ENCODE data around the gene CLEC18A. TPM values are rescaled to one million over a fixed set of nuclear protein-coding genes. Genes with fewer than 3 reads are reported as not detected.
A peak's percentile ranks its signal among the peaks of the same experiment; 100 is the strongest.
"Not testable (repeated sequence)": the region's sequence is repeated elsewhere in the genome, so short reads cannot be mapped to it uniquely, and the experiment has no call there.

CLEC18A gene
- total RNA-seq, 1 donor from 2014 or later = 4.5 TPM

- not testable (repeated sequence) for H3K9me3 Mint-ChIP-seq (ENCODE audit: low read depth); DNase-seq (ENCODE audit: low spot score); H3K4me3 Mint-ChIP-seq (ENCODE audit: unreplicated experiment); H3K4me1 Mint-ChIP-seq (ENCODE audit: low read depth); H3K27me3 Mint-ChIP-seq (ENCODE audit: low read depth); H3K27ac Mint-ChIP-seq (ENCODE audit: unreplicated experiment); H3K36me3 Mint-ChIP-seq (ENCODE audit: low read depth)
Measured at GRCh38 chr16:69963312-69963711, 12.2 kb downstream of the CLEC18A start.

DNA sequence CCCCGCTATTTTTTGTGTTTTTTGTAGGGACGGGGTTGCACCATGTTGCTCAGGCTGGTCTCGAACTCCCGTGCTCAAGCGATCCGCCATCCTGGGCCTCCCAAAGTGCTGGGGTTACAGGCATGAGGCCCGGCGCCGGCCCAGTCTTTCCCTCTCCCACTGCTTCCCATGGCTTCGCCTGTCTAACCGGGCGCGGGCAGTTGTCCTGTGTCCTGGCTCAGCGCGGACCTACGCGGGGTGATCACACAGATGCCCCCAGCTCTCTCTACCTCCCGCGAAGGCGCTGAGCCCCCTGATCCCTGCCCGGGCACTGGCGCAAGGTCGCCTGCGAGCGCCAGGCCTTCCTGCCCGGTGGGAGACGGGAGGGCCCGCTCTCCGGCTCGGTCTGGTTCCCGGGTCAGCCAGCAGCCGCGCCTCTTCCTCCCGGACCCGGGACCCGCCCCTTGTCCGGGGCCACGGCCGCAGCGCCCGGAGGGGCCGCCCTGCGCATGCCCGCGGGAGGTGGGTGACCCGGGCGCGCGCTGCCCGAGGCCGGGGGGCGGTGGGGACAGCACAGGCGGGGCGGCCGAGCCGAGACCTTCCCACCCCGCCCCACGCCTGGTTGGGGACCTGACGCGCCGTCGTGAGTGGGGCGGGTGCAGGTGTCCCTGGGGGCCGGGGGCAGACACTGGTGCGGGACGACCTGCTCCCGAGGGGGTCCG, 14.0 kb downstream of the CLEC18A start:
- H3K9me3 Mint-ChIP-seq (ENCODE audit: low read depth); H3K36me3 Mint-ChIP-seq (ENCODE audit: low read depth); H3K27me3 Mint-ChIP-seq (ENCODE audit: low read depth); H3K4me1 Mint-ChIP-seq (ENCODE audit: low read depth); DNase-seq (ENCODE audit: low spot score); H3K27ac Mint-ChIP-seq (ENCODE audit: unreplicated experiment); H3K4me3 Mint-ChIP-seq (ENCODE audit: unreplicated experiment): not testable (repeated sequence)

GRCh38 chr16:69965661-69966054, 14.5 kb downstream of the CLEC18A start:
- not testable (repeated sequence) for H3K4me3 Mint-ChIP-seq (ENCODE audit: unreplicated experiment); H3K9me3 Mint-ChIP-seq (ENCODE audit: low read depth); DNase-seq (ENCODE audit: low spot score); H3K27me3 Mint-ChIP-seq (ENCODE audit: low read depth); H3K4me1 Mint-ChIP-seq (ENCODE audit: low read depth); H3K36me3 Mint-ChIP-seq (ENCODE audit: low read depth); H3K27ac Mint-ChIP-seq (ENCODE audit: unreplicated experiment)

DNA sequence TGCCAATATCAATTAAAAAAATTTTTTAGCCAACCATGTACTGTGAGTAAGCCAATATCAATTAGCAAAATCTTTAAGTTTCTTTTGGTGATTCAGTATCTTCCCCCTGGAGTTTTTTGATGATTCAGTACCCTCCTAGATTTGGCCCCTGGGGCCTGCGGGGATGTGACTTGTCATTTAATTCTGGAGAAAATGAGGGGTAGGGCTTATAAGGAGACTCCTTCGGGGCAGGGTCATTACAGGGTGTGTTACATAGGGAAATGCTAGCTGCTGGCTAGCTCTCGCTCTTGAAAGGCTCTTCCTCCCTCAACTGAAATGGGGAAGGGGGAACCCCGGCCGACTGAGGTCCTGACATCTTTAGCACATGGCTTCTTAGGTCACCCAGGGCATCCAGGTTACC, 16.6 kb downstream of the CLEC18A start:
- not testable (repeated sequence) for H3K4me1 Mint-ChIP-seq (ENCODE audit: low read depth)

GRCh38 chr16:69968125-69968524, 17.0 kb downstream of the CLEC18A start:
- not testable (repeated sequence) for H3K9me3 Mint-ChIP-seq (ENCODE audit: low read depth); H3K36me3 Mint-ChIP-seq (ENCODE audit: low read depth); H3K4me3 Mint-ChIP-seq (ENCODE audit: unreplicated experiment); DNase-seq (ENCODE audit: low spot score); H3K27ac Mint-ChIP-seq (ENCODE audit: unreplicated experiment); H3K27me3 Mint-ChIP-seq (ENCODE audit: low read depth); H3K4me1 Mint-ChIP-seq (ENCODE audit: low read depth)

More for the DNA sequence above, 16.6 kb downstream of the CLEC18A start:
- DNase-seq (ENCODE audit: low spot score); H3K4me3 Mint-ChIP-seq (ENCODE audit: unreplicated experiment); H3K27me3 Mint-ChIP-seq (ENCODE audit: low read depth); H3K9me3 Mint-ChIP-seq (ENCODE audit: low read depth); H3K36me3 Mint-ChIP-seq (ENCODE audit: low read depth); H3K27ac Mint-ChIP-seq (ENCODE audit: unreplicated experiment): not testable (repeated sequence)

DNA sequence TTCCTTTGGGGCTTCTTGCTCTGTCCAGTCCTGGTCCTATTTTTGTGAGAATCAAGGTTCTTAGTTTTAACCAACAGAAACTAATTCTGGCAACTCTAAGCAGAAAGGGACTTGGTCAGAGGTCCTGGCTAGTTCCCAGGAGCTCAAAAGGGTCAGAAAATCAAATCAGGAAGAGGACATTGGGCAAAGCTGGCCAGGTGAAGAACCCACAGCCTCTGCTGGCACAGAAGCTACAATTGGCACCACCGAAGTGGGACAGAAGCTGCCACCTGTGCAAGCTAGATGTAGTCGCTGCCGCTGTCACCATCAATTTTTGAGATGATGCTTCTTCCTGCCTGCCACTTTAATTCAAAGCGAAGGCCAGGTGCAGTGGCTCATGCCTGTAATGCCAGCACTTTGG, 18.5 kb downstream of the CLEC18A start:
- H3K27me3 Mint-ChIP-seq (ENCODE audit: low read depth); H3K36me3 Mint-ChIP-seq (ENCODE audit: low read depth); H3K4me1 Mint-ChIP-seq (ENCODE audit: low read depth); H3K27ac Mint-ChIP-seq (ENCODE audit: unreplicated experiment); H3K9me3 Mint-ChIP-seq (ENCODE audit: low read depth); DNase-seq (ENCODE audit: low spot score); H3K4me3 Mint-ChIP-seq (ENCODE audit: unreplicated experiment): not testable (repeated sequence)

GRCh38 chr16:69972120-69972519, 21.0 kb downstream of the CLEC18A start:
- not testable (repeated sequence) for DNase-seq (ENCODE audit: low spot score); H3K9me3 Mint-ChIP-seq (ENCODE audit: low read depth); H3K27me3 Mint-ChIP-seq (ENCODE audit: low read depth); H3K36me3 Mint-ChIP-seq (ENCODE audit: low read depth); H3K4me1 Mint-ChIP-seq (ENCODE audit: low read depth); H3K4me3 Mint-ChIP-seq (ENCODE audit: unreplicated experiment); H3K27ac Mint-ChIP-seq (ENCODE audit: unreplicated experiment)

DNA sequence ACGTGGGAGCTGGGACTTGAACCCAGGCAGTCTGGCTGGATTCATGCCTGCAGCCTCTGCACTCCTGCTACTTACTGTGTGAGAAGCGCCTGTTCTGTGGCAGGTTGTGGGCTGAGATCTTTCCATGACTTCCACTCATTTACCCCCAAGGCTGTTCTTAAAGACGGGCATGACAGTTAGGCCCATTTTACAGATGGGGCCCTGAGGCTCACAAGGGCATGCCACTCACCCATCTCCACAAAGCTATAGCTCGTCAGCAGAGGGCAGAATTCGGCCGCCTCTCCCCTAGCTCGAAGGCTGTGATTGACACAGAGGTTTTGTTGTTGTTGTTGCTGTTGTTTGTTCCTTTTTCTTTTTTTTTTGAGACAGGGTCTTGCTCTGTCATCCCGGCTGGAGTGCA, 21.8 kb downstream of the CLEC18A start:
- not testable (repeated sequence) for H3K4me1 Mint-ChIP-seq (ENCODE audit: low read depth); H3K27ac Mint-ChIP-seq (ENCODE audit: unreplicated experiment); H3K9me3 Mint-ChIP-seq (ENCODE audit: low read depth); H3K27me3 Mint-ChIP-seq (ENCODE audit: low read depth); H3K36me3 Mint-ChIP-seq (ENCODE audit: low read depth); DNase-seq (ENCODE audit: low spot score); H3K4me3 Mint-ChIP-seq (ENCODE audit: unreplicated experiment)

DNA sequence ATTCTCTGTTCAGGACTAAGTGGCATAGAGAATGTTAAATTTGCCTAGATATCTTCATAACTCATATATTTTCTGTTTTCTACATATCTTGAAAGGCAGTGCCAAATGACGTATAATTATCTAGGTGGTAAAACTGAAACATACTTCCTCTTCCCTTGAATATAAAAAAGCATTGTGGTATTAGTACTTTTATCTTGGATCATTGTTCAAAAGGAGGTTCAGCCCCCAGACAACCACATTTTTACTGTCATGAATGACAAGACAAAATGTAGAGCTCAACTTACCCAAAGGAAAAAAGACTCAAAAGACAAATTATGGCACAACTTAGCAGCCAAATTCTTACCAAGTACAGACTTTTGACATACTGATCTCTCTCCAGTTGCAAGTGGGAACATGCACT, 34.1 kb downstream of the CLEC18A start:
- not testable (repeated sequence) for H3K9me3 Mint-ChIP-seq (ENCODE audit: low read depth); H3K27me3 Mint-ChIP-seq (ENCODE audit: low read depth); H3K4me1 Mint-ChIP-seq (ENCODE audit: low read depth); H3K4me3 Mint-ChIP-seq (ENCODE audit: unreplicated experiment); DNase-seq (ENCODE audit: low spot score); H3K27ac Mint-ChIP-seq (ENCODE audit: unreplicated experiment)
- H3K36me3 Mint-ChIP-seq (ENCODE audit: low read depth) = peaks cover 13% of the 10 kb centered on the region

DNA sequence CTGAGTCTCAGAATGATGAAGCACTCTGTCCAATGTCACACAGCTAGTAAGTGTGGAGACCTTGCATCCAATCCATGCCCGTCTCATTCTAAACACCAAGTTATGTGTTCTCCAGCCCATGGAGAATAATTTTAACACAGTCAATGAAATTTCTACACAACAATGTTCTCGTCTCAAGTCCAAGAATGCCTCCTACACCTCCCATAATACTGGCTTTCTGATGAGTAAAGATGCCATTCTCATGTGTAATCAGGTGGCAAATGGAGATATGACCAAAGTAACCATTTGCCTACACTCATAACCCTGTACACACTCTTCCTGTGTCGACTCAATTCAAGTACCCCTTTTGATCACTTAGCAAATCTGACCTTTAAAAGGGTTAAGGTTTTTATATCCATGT, 46.8 kb downstream of the CLEC18A start:
- H3K36me3 Mint-ChIP-seq (ENCODE audit: low read depth); H3K27me3 Mint-ChIP-seq (ENCODE audit: low read depth); H3K9me3 Mint-ChIP-seq (ENCODE audit: low read depth); H3K4me3 Mint-ChIP-seq (ENCODE audit: unreplicated experiment); DNase-seq (ENCODE audit: low spot score): not testable (repeated sequence)
- peaks cover 20% of the 10 kb centered on the region for H3K4me1 Mint-ChIP-seq (ENCODE audit: low read depth)
- H3K27ac Mint-ChIP-seq (ENCODE audit: unreplicated experiment) = peak overlapping the region; percentile 85

- Mint-ChIP-seq H3K27ac (ENCODE audit: unreplicated experiment) (peak overlapping the region; percentile 88), H3K36me3 (ENCODE audit: low read depth) (peaks cover 11% of the 10 kb centered on the region), H3K4me1 (ENCODE audit: low read depth) (peaks cover 30% of the 10 kb centered on the region)
- not testable (repeated sequence) for H3K27me3 Mint-ChIP-seq (ENCODE audit: low read depth); DNase-seq (ENCODE audit: low spot score); H3K4me3 Mint-ChIP-seq (ENCODE audit: unreplicated experiment); H3K9me3 Mint-ChIP-seq (ENCODE audit: low read depth)
Measured at GRCh38 chr16:69999801-70000200, 48.7 kb downstream of the CLEC18A start.

DNA sequence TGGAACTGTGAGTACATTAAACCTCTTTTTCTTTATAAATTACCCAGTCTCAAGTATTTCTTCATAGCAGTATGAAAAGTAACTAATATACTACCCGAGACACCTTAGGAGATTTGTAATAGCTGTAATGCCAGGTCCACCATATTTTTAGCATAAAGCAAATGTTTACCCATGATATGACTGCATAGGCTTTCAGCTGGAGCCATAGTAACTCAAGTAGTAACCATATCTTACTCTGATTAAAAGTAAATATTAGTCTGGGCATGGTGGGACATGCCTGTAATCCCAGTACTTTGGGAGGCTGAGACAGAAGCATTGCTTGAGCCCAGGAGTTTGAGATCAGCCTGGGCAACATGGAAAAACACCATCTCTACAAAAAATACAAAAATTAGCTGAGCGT, 52.4 kb downstream of the CLEC18A start:
- H3K9me3 Mint-ChIP-seq (ENCODE audit: low read depth); H3K4me3 Mint-ChIP-seq (ENCODE audit: unreplicated experiment); H3K27me3 Mint-ChIP-seq (ENCODE audit: low read depth); DNase-seq (ENCODE audit: low spot score): not testable (repeated sequence)
- peak overlapping the region; percentile 63 for H3K27ac Mint-ChIP-seq (ENCODE audit: unreplicated experiment)
- peaks cover 18% of the 10 kb centered on the region for H3K36me3 Mint-ChIP-seq (ENCODE audit: low read depth)
- H3K4me1 Mint-ChIP-seq (ENCODE audit: low read depth) = peaks cover 24% of the 10 kb centered on the region

GRCh38 chr16:70008604-70009003, 57.5 kb downstream of the CLEC18A start:
- Mint-ChIP-seq H3K36me3 (ENCODE audit: low read depth) (peaks cover 20% of the 10 kb centered on the region), H3K4me1 (ENCODE audit: low read depth) (peaks cover 11% of the 10 kb centered on the region)
- not testable (repeated sequence) for H3K27ac Mint-ChIP-seq (ENCODE audit: unreplicated experiment); DNase-seq (ENCODE audit: low spot score); H3K4me3 Mint-ChIP-seq (ENCODE audit: unreplicated experiment); H3K27me3 Mint-ChIP-seq (ENCODE audit: low read depth); H3K9me3 Mint-ChIP-seq (ENCODE audit: low read depth)
